K562 (cell line): Measurements from ENCODE around the gene SPAG17. TPM values are rescaled to one million over a fixed set of nuclear protein-coding genes. Genes with fewer than 3 reads are reported as not detected.

ENCODE experiments used
- ATAC-seq: fragments of 200-7000 bp; cut with Tn5 transposase; 3 replicates; pipeline ENCODE4 v1.9.1; 2020; ENCODE audit warnings: moderate library complexity
- BruUV-seq: library from RNA; stranded (reverse); fragments of 400-500 nt; replicated peaks from 2 replicates; lab custom pipeline; 2021; lab: Mats Ljungman, UMichigan
- CTCF ChIA-PET: fragments of 300-600 bp; formaldehyde crosslinking; extraction: SDS; loops from one replicate; lab custom pipeline; 2021; ENCODE audit warnings: low intra/inter-chr PET ratio; lab: Yijun Ruan, JAX
- POLR2A ChIA-PET: fragments of 300-600, 350-650 bp; sonication (Branson Sonifier 250); formaldehyde crosslinking; extraction: SDS; loops from one replicate; lab custom pipeline; 2021; ENCODE audit warnings: antibody characterized with exemption, inconsistent platforms; lab: Yijun Ruan, JAX
- DNase-seq, 4 experiments: peaks; one replicate each; pipeline versions ENCODE4 v3.0.0 to v3.0.0-alpha.2; 2011 to 2018; ENCODE audit warnings: low spot score in 3 of 4, mixed read lengths in 3 of 4; ENCODE audit errors: extremely low read depth in 1 of 4
- FAIRE-seq: peaks from 2 replicates; lab custom pipeline; 2011; peaks lifted over from hg19 to GRCh38; lab: Jason Lieb, UNC
- H2AFZ ChIP-seq: 2 replicates; pipeline ENCODE4 v1.6.0; 2011; ENCODE audit warnings: low read depth, low read length, control low read depth, inconsistent platforms
- H3K27ac ChIP-seq: fragments of 200-600 bp; 3 replicates; pipeline ENCODE4 v1.8.0; 2011; ENCODE audit warnings: low read depth, mild to moderate bottlenecking, control low read depth, inconsistent platforms, low read length, moderate library complexity, mixed read lengths; ENCODE audit errors: extremely low read depth
- H3K27me3 ChIP-seq, 2 experiments: fragments of 300-600 bp in 1 of 2; 2 replicates in 1 of 2; 3 replicates in 1 of 2; pipeline versions ENCODE4 v1.6.0 to v1.8.0; 2011; ENCODE audit warnings: inconsistent platforms in 2 of 2, low read length in 2 of 2, mild to moderate bottlenecking in 1 of 2, mixed read lengths in 1 of 2, moderate library complexity in 1 of 2; ENCODE audit not compliant: control insufficient read depth in 2 of 2, insufficient read depth in 2 of 2
- H3K36me3 ChIP-seq: fragments of 300-600 bp; 3 replicates; pipeline ENCODE4 v1.8.0; 2011; ENCODE audit warnings: mild to moderate bottlenecking, low read length, inconsistent platforms; ENCODE audit not compliant: control insufficient read depth, insufficient read depth
- H3K4me1 ChIP-seq, 2 experiments: fragments of 200-600 bp in 1 of 2; replicated peaks in 1 of 2; 2 replicates in 1 of 2; 3 replicates in 1 of 2; pipeline versions ENCODE4 v1.5.1 to v1.8.0; 2011; ENCODE audit warnings: inconsistent platforms in 2 of 2, low read length in 2 of 2, mild to moderate bottlenecking in 1 of 2, mixed read lengths in 1 of 2, moderate library complexity in 1 of 2; ENCODE audit not compliant: control insufficient read depth in 2 of 2, insufficient read depth in 2 of 2
- H3K4me2 ChIP-seq: 2 replicates; pipeline ENCODE4 v1.6.1; 2011; ENCODE audit warnings: low read length, control low read depth, inconsistent platforms, mixed read lengths; ENCODE audit not compliant: insufficient read depth
- H3K4me3 ChIP-seq: fragments of 200-600 bp; sonication (generic), shearing (Covaris generic); 2 replicates; pipeline ENCODE4 v1.5.1; 2016; ENCODE audit warnings: control low read depth, inconsistent platforms
- H3K79me2 ChIP-seq: fragments of 200-600 bp; 3 replicates; pipeline ENCODE4 v1.8.0; 2011; ENCODE audit warnings: low read length, inconsistent platforms; ENCODE audit not compliant: control insufficient read depth, insufficient read depth
- H3K9ac ChIP-seq, 2 experiments: 2 replicates each; pipeline versions ENCODE4 v1.6.0 to v1.6.1; 2011; ENCODE audit warnings: low read depth in 2 of 2, low read length in 2 of 2, control low read depth in 1 of 2, inconsistent platforms in 1 of 2, mild to moderate bottlenecking in 1 of 2, mixed read lengths in 1 of 2; ENCODE audit not compliant: insufficient read depth in 1 of 2
- H3K9me1 ChIP-seq: one replicate; pipeline ENCODE4 v1.6.0; 2011; ENCODE audit warnings: inconsistent platforms, mild to moderate bottlenecking, low read length, moderate library complexity; ENCODE audit not compliant: control insufficient read depth, insufficient read depth
- H3K9me3 ChIP-seq: replicated peaks from 2 replicates; pipeline ENCODE4 v1.5.1; 2011; ENCODE audit warnings: low read depth, low read length, inconsistent platforms; ENCODE audit not compliant: control insufficient read depth, insufficient read depth
- H4K20me1 ChIP-seq: replicated peaks from 2 replicates; pipeline ENCODE4 v1.6.1; 2011; ENCODE audit warnings: low read length, inconsistent platforms, mixed read lengths; ENCODE audit not compliant: control insufficient read depth, insufficient read depth
- CBFB ChIP-seq: sonication (generic); formaldehyde crosslinking; IDR thresholded peaks from 2 replicates; pipeline ENCODE4 v1.4.0; 2020; ENCODE audit warnings: mild to moderate bottlenecking, missing genetic modification reagents
- CEBPB ChIP-seq: fragments of 450-650 bp; IDR thresholded peaks from 2 replicates; pipeline ENCODE4 v1.6.1; 2016; ENCODE audit warnings: missing genetic modification characterization, missing compliant biosample characterization
- CREB3 ChIP-seq: fragments of 450-650 bp; conservative IDR thresholded peaks from 2 replicates; pipeline ENCODE4 v1.6.1; 2016; ENCODE audit warnings: missing genetic modification characterization, low read depth, mild to moderate bottlenecking, missing compliant biosample characterization, moderate library complexity
- DLX4 ChIP-seq: fragments of 250-450 bp; sonication (Bioruptor Pico); IDR thresholded peaks from 2 replicates; pipeline ENCODE4 v1.6.1; 2021; ENCODE audit warnings: mild to moderate bottlenecking
- KLF16 ChIP-seq: IDR thresholded peaks from 2 replicates; pipeline ENCODE4 v1.6.1; 2016; ENCODE audit warnings: antibody characterized with exemption
- MEF2A ChIP-seq: IDR thresholded peaks from 2 replicates; pipeline ENCODE4 v1.6.1; 2011; ENCODE audit warnings: low read depth, mild to moderate bottlenecking, low read length, moderate library complexity; ENCODE audit not compliant: control insufficient read depth
- RREB1 ChIP-seq: fragments of 250-450 bp; sonication (Bioruptor Pico); IDR thresholded peaks from 2 replicates; pipeline ENCODE4 v1.4.0; 2020
- TEAD1 ChIP-seq, 2 experiments: fragments of 450-650 bp in 1 of 2; sonication (generic) in 1 of 2; formaldehyde crosslinking; IDR thresholded peaks; 2 replicates each; pipeline versions ENCODE4 v1.4.0 to v1.8.0; 2020 to 2022; ENCODE audit warnings: mild to moderate bottlenecking in 2 of 2, missing genetic modification reagents in 1 of 2
- XRCC3 ChIP-seq: fragments of 450-650 bp; IDR thresholded peaks from 2 replicates; pipeline ENCODE4 v1.6.1; 2017; ENCODE audit warnings: mild to moderate bottlenecking, moderate library complexity
- ZNF695 ChIP-seq: fragments of 450-650 bp; formaldehyde crosslinking; IDR thresholded peaks from 2 replicates; pipeline ENCODE4 v1.4.0; 2020; ENCODE audit warnings: mild to moderate bottlenecking, moderate library complexity
- WGBS: fragments of 100-300 bp; shearing (Covaris generic); methylation state at CpG from one replicate; pipeline ENCODE4 v1.1.6; 2016; ENCODE audit warnings: low coverage, mixed read lengths; ENCODE audit not compliant: insufficient coverage; ENCODE audit errors: missing lambda C conversion rate; 5-methylcytosine and 5-hydroxymethylcytosine counted together
- in situ Hi-C: fragments of 300-500 bp; cut with MboI; formaldehyde crosslinking; loops from 4 replicates; pipeline ENCODE4 v1.15.0; 2018; ENCODE audit warnings: inconsistent platforms, mixed read lengths
- intact Hi-C: fragments of 100-400 bp; cut with micrococcal nuclease; formaldehyde crosslinking; loops from 2 replicates; pipeline ENCODE4 v1.14.2; 2022
- polyA plus RNA-seq, 8 experiments: library from polyadenylated mRNA; depleted of rRNA in 4 of 8; stranded (reverse) in 5 of 8; unstranded in 3 of 8; fragments of >200 nt; fragmentation: Nextera tagmentation in 2 of 8; fragmentation: Illumina TruSeq in 1 of 8; extraction: Ambion mirVana in 2 of 8; extraction: Trizol in 1 of 8; gene quantifications; 2 replicates each; pipeline versions ENCODE4 v1.2.1 to v1.2.3, GENCODE V29; 2011 to 2014; ENCODE audit warnings: inconsistent platforms in 1 of 8, missing spikeins in 1 of 8
- total RNA-seq, 7 experiments: library from RNA; depleted of rRNA in 6 of 7; stranded (reverse); fragments of >200 nt in 6 of 7; fragmentation: Illumina TruSeq in 2 of 7; extraction: Trizol in 2 of 7; gene quantifications; 2 replicates each; pipeline versions ENCODE4 v1.2.1 to v1.2.3, GENCODE V29; 2011 to 2021; ENCODE audit warnings: low replicate concordance in 1 of 7

The SPAG17 gene
- total and polyA plus RNA-seq, 9 of the 15 experiments (the other 6 are each of a cell fraction or from before 2014, with no cell fraction given), result 0.07 to 2.1 (median 1.5) TPM

GRCh38 chr1:118148034-118148433 is 37.0 kb downstream of the SPAG17 start:
- no peak for DNase-seq
- 9% methylated on average over 7 of the region's 7 CpGs for WGBS
- CTCF ChIA-PET, result no interaction called here

GRCh38 chr1:118147522-118147921 is 37.5 kb downstream of the SPAG17 start:
- Histone ChIP-seq H3K9me3 (no peaks in the 10 kb centered on the region), H3K9ac (no peak overlapping the region), H3K4me2 (no peak overlapping the region), H4K20me1 (no peaks in the 10 kb centered on the region), H3K27ac (no peak overlapping the region), H3K36me3 (no peaks in the 10 kb centered on the region), H3K79me2 (no peaks in the 10 kb centered on the region), H3K4me3 (no peak overlapping the region), H2AFZ (no peak overlapping the region), H3K27me3 (no peaks in the 10 kb centered on the region), H3K4me1 (no peaks in the 10 kb centered on the region), H3K9me1 (no peaks in the 10 kb centered on the region)
- BruUV-seq, result no TSS peak
- ATAC-seq (no peak), FAIRE-seq (no peak), DNase-seq (no peak)
- in situ Hi-C loops (no loop called here), intact Hi-C loops (no loop called here)
- ChIA-PET POLR2A (no interaction called here), CTCF (no interaction called here)
- 6% methylated on average over 1 of the region's 1 CpG for WGBS
- TF ChIP-seq CBFB, result no peak
- no peak for TF ChIP-seq KLF16
- TF ChIP-seq ZNF695 (CRISPR knock-in tag), result no peak
- TF ChIP-seq RREB1, result no peak
- no peak for TF ChIP-seq MEF2A
- no peak for TF ChIP-seq XRCC3
- no peak for TF ChIP-seq DLX4 (CRISPR knock-in tag)
- TF ChIP-seq CREB3 (tag), result no peak

More at GRCh38 chr1:118148034-118148433, 37.0 kb downstream of the SPAG17 start:
- no TSS peak for BruUV-seq
- intact Hi-C loops, result no loop called here
- H3K4me3 ChIP-seq, result no peak overlapping the region
- in situ Hi-C loops, result no loop called here
- no peak overlapping the region for H3K4me2 ChIP-seq
- no peaks in the 10 kb centered on the region for H3K4me1 ChIP-seq
- TF ChIP-seq CEBPB (0 out of 2 replicates have a peak, but pooled peaks have one; percentile 41), TEAD1 (CRISPR knock-in tag; IDR thresholded peaks at IDR 0.05) (no peak)
- H3K9me1 ChIP-seq, result no peaks in the 10 kb centered on the region
- no peak overlapping the region for H3K9ac ChIP-seq
- POLR2A ChIA-PET, result no interaction called here
- no peaks in the 10 kb centered on the region for H3K9me3 ChIP-seq
- ATAC-seq (no peak), FAIRE-seq (no peak)
- no peak overlapping the region for H3K27ac ChIP-seq
- no peak overlapping the region for H2AFZ ChIP-seq
- H4K20me1 ChIP-seq, result no peaks in the 10 kb centered on the region
- H3K27me3 ChIP-seq, result no peaks in the 10 kb centered on the region
- no peaks in the 10 kb centered on the region for H3K36me3 ChIP-seq
- H3K79me2 ChIP-seq, result no peaks in the 10 kb centered on the region
